ENCODE measurements around the gene RAD52.

- no peak for TF ChIP-seq EZH2 (IDR thresholded peaks at IDR 0.05; ENCODE audit: low read length)
- TF ChIP-seq CTCF (optimal IDR thresholded peaks at IDR 0.05 in 1 of 3, IDR thresholded peaks at IDR 0.05 in 1 of 3, conservative IDR thresholded peaks at IDR 0.05 in 1 of 3; ENCODE audit: extremely low read depth in 1 of 3, insufficient read depth in 2 of 3, low read length in 3 of 3): no peak
Observed at GRCh38 chr12:896031-896430, 53.5 kb downstream of the RAD52 start.
